Measurements from ENCODE around the gene SLC4A8.
"Not testable (repeated sequence)": the region's sequence is repeated elsewhere in the genome, so short reads cannot be mapped to it uniquely, and the experiment has no call there.

Gene SLC4A8

GRCh38 chr12:51482929-51483697 is 58.5 kb downstream of the SLC4A8 start:
- no peak for DNase-seq

- no peak for DNase-seq
Measured at GRCh38 chr12:51484119-51484518, 59.5 kb downstream of the SLC4A8 start.

GRCh38 chr12:51488281-51488680 is 63.6 kb downstream of the SLC4A8 start:
- DNase-seq: no peak

- no peak for DNase-seq
Measured at GRCh38 chr12:51493281-51493680, 68.7 kb downstream of the SLC4A8 start.

GRCh38 chr12:51496895-51497294 is 72.3 kb downstream of the SLC4A8 start:
- no peak for DNase-seq

- DNase-seq: no peak
Measured at GRCh38 chr12:51504851-51505250, 80.2 kb downstream of the SLC4A8 start.

DNA sequence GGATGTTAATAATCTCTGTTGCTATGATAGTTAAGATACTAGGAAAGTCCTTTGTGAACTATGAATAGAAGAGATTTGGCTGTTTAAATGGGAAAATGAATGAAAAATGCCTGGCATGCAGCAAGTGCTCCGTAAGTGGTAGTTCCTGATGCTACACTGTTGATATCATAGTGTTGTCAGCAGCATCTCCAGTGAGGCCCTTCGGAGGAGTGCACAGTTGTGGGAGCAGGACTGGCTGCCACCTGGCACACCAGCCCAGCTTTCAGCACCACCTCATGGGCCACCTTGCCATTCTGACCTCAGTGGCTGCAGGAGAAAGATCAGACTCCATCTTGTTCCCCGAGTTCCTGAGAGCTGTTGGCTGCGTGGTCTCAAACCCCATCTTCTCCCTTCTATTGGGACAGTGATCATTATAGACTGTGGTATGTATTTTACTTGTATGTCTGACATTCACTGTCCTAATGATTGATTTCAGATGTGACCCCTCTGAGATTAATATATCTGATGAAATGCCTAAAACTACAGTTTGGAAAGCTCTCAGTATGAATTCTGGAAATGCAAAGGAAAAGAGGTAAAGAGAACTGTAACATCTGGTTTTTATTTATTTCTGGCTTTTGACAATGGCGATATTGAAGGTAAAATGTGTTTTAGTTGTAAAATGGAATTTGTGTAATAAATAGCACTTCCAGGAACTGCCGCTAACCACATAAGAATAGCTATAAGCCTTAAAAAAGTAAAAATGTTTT is 80.9 kb downstream of the SLC4A8 start:
- no peak for DNase-seq

GRCh38 chr12:51507178-51507577 is 82.5 kb downstream of the SLC4A8 start:
- no peak for DNase-seq

DNA sequence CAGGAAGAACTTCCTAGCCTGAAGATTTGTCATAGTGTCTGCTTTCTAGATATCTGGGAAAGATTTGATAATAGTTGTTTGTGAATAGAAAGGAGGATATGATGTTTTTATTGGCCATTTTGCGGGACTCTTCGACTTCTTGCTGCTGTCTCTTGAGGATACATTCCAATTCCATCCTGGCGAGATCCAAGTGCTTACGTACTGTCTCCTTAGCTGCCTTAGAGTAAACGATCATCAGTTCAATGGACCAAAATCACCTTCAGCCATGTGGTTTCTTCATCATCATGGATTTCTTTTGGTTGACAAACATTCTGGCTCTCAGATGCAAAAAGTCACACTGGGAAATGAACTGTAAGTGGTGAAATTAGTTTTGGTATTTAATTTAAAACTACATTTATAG is 83.7 kb downstream of the SLC4A8 start:
- DNase-seq: no peak

DNA sequence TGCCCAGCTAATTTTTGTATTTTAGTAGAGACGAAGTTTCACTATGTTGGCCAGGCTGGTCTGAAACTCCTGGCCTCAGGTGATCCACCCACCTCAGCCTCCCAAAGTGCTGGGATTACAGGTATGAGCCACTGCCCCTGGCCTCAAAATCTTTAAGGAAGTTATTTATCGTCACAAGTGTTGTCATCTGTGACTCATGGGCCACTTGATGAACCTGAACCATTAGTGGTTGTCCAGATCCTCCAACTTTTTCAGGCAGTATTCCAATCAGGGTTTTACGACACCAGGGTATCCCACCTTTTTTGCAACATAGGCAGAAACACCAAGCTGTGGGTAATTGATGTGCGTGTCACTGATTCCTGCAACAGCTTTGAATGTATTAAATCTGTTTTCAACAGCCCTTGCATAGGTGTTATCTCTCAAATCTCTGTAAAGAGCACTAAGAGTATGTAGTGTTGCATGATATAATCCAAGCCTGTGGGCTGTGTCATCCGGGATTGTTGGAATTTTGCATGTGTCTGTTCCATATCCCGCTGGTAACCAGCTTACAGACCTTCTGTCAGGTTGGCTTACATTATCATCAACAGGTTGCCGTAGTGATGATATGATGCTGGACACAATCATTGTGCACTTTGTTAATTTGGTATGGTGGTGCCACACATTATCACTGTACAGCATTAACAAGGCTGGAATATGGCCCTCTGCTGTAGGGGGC is 87.1 kb downstream of the SLC4A8 start:
- no peak for DNase-seq

DNA sequence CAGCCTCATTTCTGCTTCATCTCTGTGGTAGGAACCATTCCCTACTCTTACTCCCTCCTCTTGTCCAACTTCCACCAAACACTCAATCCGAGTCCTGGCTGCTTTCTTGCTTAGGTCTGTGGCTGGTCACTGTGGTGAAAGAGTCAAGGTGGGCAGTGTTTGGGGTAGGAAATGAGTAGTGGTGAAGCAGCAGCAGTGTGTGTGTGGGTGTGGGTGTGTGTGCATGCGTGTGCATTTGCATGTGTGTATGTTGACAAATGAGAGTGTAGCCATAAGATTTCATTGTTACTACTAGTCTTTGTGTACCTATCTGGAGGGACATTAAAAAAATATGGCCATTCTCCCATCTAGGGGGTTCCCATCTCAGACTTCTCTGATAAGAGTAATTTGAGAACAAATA is 87.8 kb downstream of the SLC4A8 start:
- DNase-seq: no peak

GRCh38 chr12:51515037-51515436 is 90.4 kb downstream of the SLC4A8 start:
- DNase-seq: not testable (repeated sequence)

DNA sequence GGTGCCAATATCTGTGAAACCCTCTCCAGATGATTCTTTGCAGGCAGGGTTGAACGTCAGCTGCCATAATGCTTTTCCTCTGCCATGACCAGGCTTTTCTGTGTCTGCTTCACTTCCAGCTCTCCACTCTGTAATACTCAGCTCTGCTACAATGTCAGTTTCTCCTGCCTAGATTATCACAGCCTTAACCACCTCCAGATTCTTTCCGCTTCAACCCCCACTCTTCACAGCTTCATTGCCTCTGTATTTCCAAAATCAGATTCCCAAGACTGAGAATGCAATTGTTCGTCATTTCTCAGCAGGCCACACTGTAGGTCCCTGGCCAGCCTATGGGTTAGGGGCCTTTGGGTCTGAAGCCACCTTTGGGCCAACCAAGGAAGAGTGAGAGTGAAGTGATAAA is 92.7 kb downstream of the SLC4A8 start:
- no peak for DNase-seq

- DNase-seq: no peak
Measured at GRCh38 chr12:51517800-51518199, 93.2 kb downstream of the SLC4A8 start.

- no peak for DNase-seq
Measured at GRCh38 chr12:51519755-51520154, 95.1 kb downstream of the SLC4A8 start.

- no peak for DNase-seq
Measured at GRCh38 chr12:51520576-51521325, 96.1 kb downstream of the SLC4A8 start.

GRCh38 chr12:51521554-51522276 is 97.1 kb downstream of the SLC4A8 start:
- no peak for DNase-seq

GRCh38 chr12:51522696-51523095 is 98.1 kb downstream of the SLC4A8 start:
- DNase-seq: no peak

DNA sequence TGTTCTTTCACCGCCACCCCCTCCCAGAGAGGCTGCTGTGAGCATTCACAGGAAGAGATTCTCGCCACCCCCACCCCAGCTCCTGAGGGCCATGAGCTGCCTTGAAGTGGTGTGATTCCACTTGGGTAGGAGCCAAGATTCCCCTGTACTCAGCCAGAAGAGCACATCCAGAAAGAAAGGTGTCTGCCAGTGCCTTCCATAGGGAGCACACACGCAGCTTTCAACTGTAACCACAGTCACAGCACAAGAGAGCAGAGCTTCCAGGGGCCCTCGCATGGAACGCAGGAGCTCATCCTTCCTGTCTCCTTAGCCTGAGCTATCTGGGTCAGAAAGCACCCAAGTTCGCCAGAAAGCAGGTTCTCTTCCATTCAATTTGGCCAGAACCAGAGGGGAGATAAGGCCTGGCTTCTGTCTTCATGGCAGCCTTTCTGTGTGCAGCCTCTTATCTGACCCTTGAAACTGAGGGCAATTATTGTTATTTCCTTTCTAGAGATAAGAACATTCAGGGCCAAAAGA is 99.8 kb downstream of the SLC4A8 start:
- no peak for DNase-seq

GRCh38 chr12:51525518-51525917 is 100.9 kb downstream of the SLC4A8 start:
- DNase-seq: no peak

DNA sequence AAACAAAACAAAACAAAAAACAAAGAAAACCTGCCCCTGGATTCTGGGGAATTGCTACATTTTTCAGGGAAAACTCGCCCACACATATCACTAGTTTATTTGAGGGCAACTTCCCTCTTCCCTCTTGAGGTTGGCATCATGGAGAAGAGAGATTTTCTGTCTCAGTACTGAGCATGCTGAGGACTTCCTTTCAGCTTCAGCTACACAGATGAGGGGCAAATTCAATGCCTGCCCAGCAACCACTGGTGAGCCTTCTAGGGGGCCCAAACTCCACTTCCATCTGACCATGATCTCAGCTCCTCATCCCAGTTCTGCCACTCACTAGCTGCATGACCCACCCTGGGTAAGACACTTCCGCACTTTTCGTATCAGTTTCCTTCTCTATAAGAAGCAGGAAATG is 103.3 kb downstream of the SLC4A8 start:
- no peak for DNase-seq
